H1 (cell line): ENCODE measurements around the gene CENPF. TPM values are rescaled to one million over a fixed set of nuclear protein-coding genes. Genes with fewer than 3 reads are reported as not detected.

Experiments used
- CTCF ChIA-PET: fragments of 300-600 bp; sonication (Branson Sonifier 250); formaldehyde crosslinking; loops from one replicate; lab custom pipeline; 2021; ENCODE audit not compliant: partially characterized antibody; lab: Charles Lee
- POLR2A ChIA-PET: fragments of 300-600 bp; sonication (Branson Sonifier 250); formaldehyde crosslinking; loops from one replicate; lab custom pipeline; 2021; ENCODE audit warnings: inconsistent platforms; ENCODE audit not compliant: partially characterized antibody; lab: Charles Lee
- DNase-seq, 2 experiments: peaks; one replicate each; pipeline versions ENCODE4 v3.0.0 to v3.0.0-alpha.2; 2010 to 2022; ENCODE audit warnings: low spot score in 2 of 2, low read depth in 1 of 2, mixed read lengths in 1 of 2
- FAIRE-seq: peaks from 2 replicates; lab custom pipeline; 2011; peaks lifted over from hg19 to GRCh38; lab: Jason Lieb, UNC
- H2AFZ ChIP-seq: 2 replicates; pipeline ENCODE4 v1.8.1; 2012; ENCODE audit warnings: low read length, inconsistent platforms
- H2AK5ac ChIP-seq: 2 replicates; pipeline ENCODE4 v1.6.1; 2013; ENCODE audit warnings: low read depth, low read length
- H2BK120ac ChIP-seq: replicated peaks from 2 replicates; pipeline ENCODE3; 2013; ENCODE audit warnings: low read depth, low read length, inconsistent platforms
- H2BK12ac ChIP-seq: 2 replicates; pipeline ENCODE4 v1.6.1; 2013; ENCODE audit warnings: low read depth, low read length
- H2BK15ac ChIP-seq: 2 replicates; pipeline ENCODE4 v1.6.1; 2013; ENCODE audit warnings: low read length
- H2BK20ac ChIP-seq: 2 replicates; pipeline ENCODE4 v1.6.1; 2013; ENCODE audit warnings: low read length
- H2BK5ac ChIP-seq: 2 replicates; pipeline ENCODE4 v1.6.1; 2013; ENCODE audit warnings: low read depth, low read length
- H3K14ac ChIP-seq: 2 replicates; pipeline ENCODE4 v1.6.1; 2013; ENCODE audit warnings: inconsistent platforms; ENCODE audit not compliant: insufficient read length
- H3K18ac ChIP-seq: 2 replicates; pipeline ENCODE4 v1.6.1; 2013; ENCODE audit warnings: low read length; ENCODE audit errors: extremely low read depth
- H3K23ac ChIP-seq: 2 replicates; pipeline ENCODE4 v1.6.1; 2013; ENCODE audit warnings: inconsistent platforms; ENCODE audit not compliant: insufficient read length
- H3K23me2 ChIP-seq: 2 replicates; pipeline ENCODE4 v1.6.1; 2013; ENCODE audit warnings: low read depth, low read length
- H3K27ac ChIP-seq: 2 replicates; pipeline ENCODE4 v1.6.1; 2011; ENCODE audit warnings: low read depth, low read length, inconsistent platforms
- H3K27me3 ChIP-seq, 4 experiments: replicated peaks in 1 of 4; 1 replicate in 1 of 4; 2 replicates in 3 of 4; pipeline versions ENCODE4 v1.6.1 to v1.8.1; 2011 to 2013; ENCODE audit warnings: low read length in 3 of 4, mild to moderate bottlenecking in 3 of 4, inconsistent platforms in 2 of 4, mixed read lengths in 2 of 4, moderate library complexity in 1 of 4; ENCODE audit not compliant: control insufficient read depth in 3 of 4, insufficient read depth in 3 of 4; ENCODE audit errors: extremely low read depth in 1 of 4
- H3K36me3 ChIP-seq, 4 experiments: 2 replicates each; pipeline versions ENCODE4 v1.6.1 to v1.8.1; 2011 to 2013; ENCODE audit warnings: mild to moderate bottlenecking in 4 of 4, low read length in 3 of 4, moderate library complexity in 2 of 4, control low read depth in 1 of 4, inconsistent platforms in 1 of 4; ENCODE audit not compliant: insufficient read depth in 4 of 4, control insufficient read depth in 2 of 4
- H3K4ac ChIP-seq: replicated peaks from 2 replicates; pipeline ENCODE3; 2013; ENCODE audit warnings: low read length, low read depth, mixed read lengths, inconsistent platforms; ENCODE audit not compliant: insufficient read length
- H3K4me1 ChIP-seq, 4 experiments: replicated peaks in 1 of 4; 1 replicate in 1 of 4; 2 replicates in 3 of 4; pipeline versions ENCODE4 v1.6.1 to v1.8.1; 2011 to 2013; ENCODE audit warnings: low read length in 3 of 4, inconsistent platforms in 2 of 4, mixed read lengths in 1 of 4; ENCODE audit not compliant: insufficient read depth in 4 of 4, control insufficient read depth in 3 of 4
- H3K4me2 ChIP-seq, 2 experiments: 2 replicates each; pipeline versions ENCODE4 v1.6.1 to v1.8.1; 2011 to 2013; ENCODE audit warnings: low read depth in 2 of 2, low read length in 2 of 2, control low read depth in 1 of 2, inconsistent platforms in 1 of 2, mild to moderate bottlenecking in 1 of 2; ENCODE audit not compliant: insufficient read depth in 1 of 2
- H3K4me3 ChIP-seq, 4 experiments: fragments of 200-600, 300-600 bp in 1 of 4; sonication (generic), shearing (Covaris generic), sonication (Bioruptor Twin) in 1 of 4; 2 replicates each; pipeline versions ENCODE4 v1.5.1 to v1.8.1; 2011 to 2016; ENCODE audit warnings: low read length in 4 of 4, low read depth in 3 of 4, control low read depth in 2 of 4, inconsistent platforms in 2 of 4, mild to moderate bottlenecking in 2 of 4, mixed read lengths in 1 of 4, moderate library complexity in 1 of 4; ENCODE audit not compliant: insufficient read depth in 2 of 4; ENCODE audit errors: extremely low read depth in 1 of 4
- H3K56ac ChIP-seq: replicated peaks from 2 replicates; pipeline ENCODE3; 2013; ENCODE audit warnings: low read depth, mild to moderate bottlenecking, mixed read lengths, low read length, inconsistent platforms; ENCODE audit not compliant: insufficient read length
- H3K79me1 ChIP-seq: 2 replicates; pipeline ENCODE4 v1.6.1; 2013; ENCODE audit warnings: low read depth, low read length, control low read depth
- H3K79me2 ChIP-seq, 2 experiments: 2 replicates each; pipeline versions ENCODE4 v1.6.1 to v1.8.1; 2012 to 2013; ENCODE audit warnings: low read length in 2 of 2, mild to moderate bottlenecking in 2 of 2, inconsistent platforms in 1 of 2; ENCODE audit not compliant: insufficient read depth in 2 of 2, control insufficient read depth in 1 of 2
- H3K9ac ChIP-seq, 4 experiments: replicated peaks in 1 of 4; 1 replicate in 1 of 4; 2 replicates in 3 of 4; pipeline versions ENCODE4 v1.6.1 to v1.8.1; 2011 to 2013; ENCODE audit warnings: low read depth in 3 of 4, low read length in 3 of 4, control low read depth in 2 of 4, mild to moderate bottlenecking in 2 of 4, moderate library complexity in 2 of 4, inconsistent platforms in 1 of 4; ENCODE audit errors: extremely low read depth in 1 of 4
- H3K9me3 ChIP-seq, 2 experiments: 2 replicates each; pipeline versions ENCODE4 v1.6.1 to v1.8.1; 2012 to 2013; ENCODE audit warnings: mild to moderate bottlenecking in 2 of 2, moderate library complexity in 2 of 2, control low read depth in 1 of 2, inconsistent platforms in 1 of 2, low read depth in 1 of 2, low read length in 1 of 2, mixed read lengths in 1 of 2; ENCODE audit not compliant: insufficient read depth in 2 of 2
- H4K20me1 ChIP-seq, 2 experiments: replicated peaks in 1 of 2; 2 replicates each; pipeline versions ENCODE3 to v1.8.1; 2011 to 2013; ENCODE audit warnings: inconsistent platforms in 2 of 2, low read length in 2 of 2, mild to moderate bottlenecking in 1 of 2; ENCODE audit not compliant: insufficient read depth in 2 of 2, control insufficient read depth in 1 of 2
- H4K5ac ChIP-seq: 2 replicates; pipeline ENCODE4 v1.6.1; 2013; ENCODE audit warnings: low read length, low read depth, mixed read lengths, inconsistent platforms; ENCODE audit not compliant: insufficient read length
- H4K8ac ChIP-seq: 2 replicates; pipeline ENCODE4 v1.8.0; 2013; ENCODE audit warnings: mild to moderate bottlenecking, moderate library complexity, low read length, inconsistent platforms; ENCODE audit not compliant: insufficient read depth; ENCODE audit errors: extremely low read depth
- H4K91ac ChIP-seq: replicated peaks from 2 replicates; pipeline ENCODE3; 2013; ENCODE audit warnings: low read length, mixed read lengths, inconsistent platforms; ENCODE audit not compliant: insufficient read length
- CBX8 ChIP-seq: fragments of 300-800, 300-1000 bp; sonication (generic); IDR thresholded peaks from 2 replicates; pipeline ENCODE4 v1.7.1; 2016; ENCODE audit warnings: low read depth, low read length, borderline replicate concordance
- NANOG ChIP-seq: IDR thresholded peaks from 2 replicates; pipeline ENCODE4 v1.6.1; 2011; ENCODE audit warnings: low read length, low read depth, mild to moderate bottlenecking, inconsistent platforms; ENCODE audit not compliant: insufficient read depth, poor library complexity, severe bottlenecking
- NRF1 ChIP-seq: IDR thresholded peaks from 2 replicates; pipeline ENCODE4 v1.6.1; 2011; ENCODE audit warnings: mild to moderate bottlenecking, low read depth, low read length, improper control_type of control experiment
- RAD21 ChIP-seq, 2 experiments: IDR thresholded peaks in 1 of 2; conservative IDR thresholded peaks in 1 of 2; 2 replicates each; pipeline ENCODE4 v1.6.1; 2011; ENCODE audit warnings: low read depth in 2 of 2, low read length in 2 of 2, improper control_type of control experiment in 1 of 2, inconsistent platforms in 1 of 2, mild to moderate bottlenecking in 1 of 2, moderate library complexity in 1 of 2
- WGBS, 2 experiments: shearing (Covaris generic) in 1 of 2; methylation state at CpG; one replicate each; pipeline versions ENCODE4 v1.1.6 to v1.1.7; 2013 to 2015; ENCODE audit warnings: low lambda C conversion rate in 2 of 2, mixed read lengths in 2 of 2, inconsistent platforms in 1 of 2, low coverage in 1 of 2, missing lambda C conversion rate in 1 of 2; ENCODE audit not compliant: insufficient replicate concordance in 2 of 2, insufficient coverage in 1 of 2, insufficient read length in 1 of 2; ENCODE audit errors: extremely low coverage in 1 of 2, missing lambda C conversion rate in 1 of 2; 5-methylcytosine and 5-hydroxymethylcytosine counted together
- polyA plus RNA-seq, 7 experiments: library from polyadenylated mRNA; depleted of rRNA in 3 of 7; stranded (reverse) in 5 of 7; unstranded in 2 of 7; fragments of >200 nt in 5 of 7; fragments of 200-250 nt in 2 of 7; gene quantifications; 1 replicate in 5 of 7; 2 replicates in 1 of 7; 4 replicates in 1 of 7; pipeline versions ENCODE4 v1.2.1 to v1.2.3, GENCODE V29; 2011 to 2013; ENCODE audit warnings: missing spikeins in 2 of 7, mixed read lengths in 2 of 7
- total RNA-seq: library from RNA; stranded (reverse); fragmentation: NEBNext Ultra II Directional; extraction: Animal tissue kit (Norgen Biotek cat#: 25700); gene quantifications from 2 replicates; pipeline ENCODE4 v1.2.1, GENCODE V29; 2021

CENPF gene
- total and polyA plus RNA-seq, 2 of the 8 experiments (the other 6 are each of a cell fraction or from before 2014, with no cell fraction given): 13.7 to 170 TPM

DNA sequence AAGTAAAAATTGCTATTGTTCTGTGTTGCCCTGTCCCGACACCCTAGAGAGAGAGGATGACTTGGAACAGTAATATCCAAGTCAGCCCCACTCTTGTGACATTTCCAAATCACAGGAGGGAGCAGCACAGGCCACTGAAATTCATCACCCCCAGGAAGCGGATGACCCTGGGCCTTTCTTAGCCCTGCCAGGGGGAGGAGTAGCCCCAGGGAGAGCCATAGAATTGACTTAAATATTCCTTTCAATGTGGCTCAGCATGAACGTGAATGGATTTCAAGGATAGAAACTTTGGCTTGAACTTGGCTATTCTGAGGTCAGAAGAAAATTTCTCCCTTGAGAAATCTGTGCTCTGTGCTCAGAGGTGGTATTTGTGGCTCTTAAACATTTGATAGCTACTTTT, 80.6 kb downstream of the CENPF start:
- H3K4ac ChIP-seq: no peak overlapping the region
- no peak overlapping the region; a peak in 1 of 8 replicates for H3K4me3 ChIP-seq
- no peak overlapping the region for H3K14ac ChIP-seq
- no peak overlapping the region for H3K18ac ChIP-seq
- no peaks in the 10 kb centered on the region for H3K23me2 ChIP-seq
- no peak overlapping the region for H4K8ac ChIP-seq
- no peaks in the 10 kb centered on the region for H3K79me1 ChIP-seq
- H3K56ac ChIP-seq: no peak overlapping the region
- no peaks in the 10 kb centered on the region for H3K79me2 ChIP-seq
- H2AFZ ChIP-seq: no peak overlapping the region
- no peak overlapping the region for H4K91ac ChIP-seq
- ChIA-PET CTCF (interaction anchor here (1.5 to 1.6 kb wide), 2 partner anchors 11 to 352 kb away, joined by 4 to 7 read pairs; no protein-coding TSS in a partner anchor), POLR2A (no interaction called here)
- H2AK5ac ChIP-seq: no peak overlapping the region
- H2BK5ac ChIP-seq: no peak overlapping the region
- H3K27ac ChIP-seq: no peak overlapping the region
- peaks cover 0 to 6% (median 3%) of the 10 kb centered on the region in 4 experiments; a peak in 4 of 7 replicates for H3K4me1 ChIP-seq
- peak overlapping the region; percentile 28 to 39; a peak in 3 of 4 replicates for H3K4me2 ChIP-seq
- no peak overlapping the region for H2BK12ac ChIP-seq
- H3K23ac ChIP-seq: no peak overlapping the region
- no peak overlapping the region for H4K5ac ChIP-seq
- H2BK20ac ChIP-seq: no peak overlapping the region
- H3K27me3 ChIP-seq: no peaks in the 10 kb centered on the region
- TF ChIP-seq NANOG (peak; percentile 46), NRF1 (no peak), CBX8 (no peak), RAD21 (IDR thresholded peaks at IDR 0.05 in 1 of 2, conservative IDR thresholded peaks at IDR 0.05 in 1 of 2; ENCODE audit: low read depth in 2 of 2, low read length in 2 of 2) (peak in 1 of 2 experiments; percentile 39; a peak in 1 of 4 replicates)
- TF ChIP-seq, all 59 proteins: peak for 2
- WGBS, 2 experiments: 37% methylated on average over 3 of the region's 3 CpGs; no CpG with 5 or more reads in 1 of the 2 experiments
- FAIRE-seq (peak; percentile 48), DNase-seq (peak in 1 of 2 experiments; percentile 58)
- no peak overlapping the region for H2BK120ac ChIP-seq
- no peaks in the 10 kb centered on the region for H3K36me3 ChIP-seq
- no peak overlapping the region for H2BK15ac ChIP-seq
- H4K20me1 ChIP-seq: no peaks in the 10 kb centered on the region
- H3K9ac ChIP-seq: no peak overlapping the region
- no peaks in the 10 kb centered on the region for H3K9me3 ChIP-seq
